ENCODE results near the gene PISD.

- no peak for TF ChIP-seq POLR2A (IDR thresholded peaks at IDR 0.05; ENCODE audit: low read depth, low read length)
- TF ChIP-seq MAX (IDR thresholded peaks at IDR 0.05; ENCODE audit: insufficient read depth, insufficient read length) = no peak
- TF ChIP-seq CTCF (IDR thresholded peaks at IDR 0.05; ENCODE audit: extremely low read depth in 1 of 2, insufficient read depth in 1 of 2, low read depth in 1 of 2, low read length in 2 of 2) = no peak
- TF ChIP-seq FOS (IDR thresholded peaks at IDR 0.05; ENCODE audit: borderline replicate concordance, insufficient read depth, low read length) = no peak
- no peak for TF ChIP-seq POLR2AphosphoS5 (IDR thresholded peaks at IDR 0.05; ENCODE audit: insufficient read depth, low read depth, low read length)
- TF ChIP-seq JUN (IDR thresholded peaks at IDR 0.05; ENCODE audit: borderline replicate concordance, insufficient read depth, insufficient read length, low read depth) = no peak
- TF ChIP-seq EZH2 (IDR thresholded peaks at IDR 0.05; ENCODE audit: borderline replicate concordance, low read depth, low read length, severe bottlenecking) = no peak
- no peak for TF ChIP-seq GATA2 (IDR thresholded peaks at IDR 0.05; ENCODE audit: insufficient read depth, insufficient read length, low read depth, low read length)
- no peak for TF ChIP-seq MYC (IDR thresholded peaks at IDR 0.05; ENCODE audit: low read depth, low read length)
These were observed 26.2 kb downstream of the PISD start for GRCh38 chr22:31635638-31636306.
